ENCODE measurements around the gene ZSWIM8.

The ZSWIM8 gene

GRCh38 chr10:73848821-73849489, 63.5 kb downstream of the ZSWIM8 start (continued):
- TF ChIP-seq ZNF692 (tag by site-specific recombination; IDR thresholded peaks at IDR 0.05) (0 out of 2 replicates have a peak, but pooled peaks have one; percentile 16), ZSCAN23 (tag by site-specific recombination; IDR thresholded peaks at IDR 0.05) (no peak), ZNF174 (tag by site-specific recombination; IDR thresholded peaks at IDR 0.05) (no peak), ZBTB44 (tag by site-specific recombination; IDR thresholded peaks at IDR 0.05) (no peak), PATZ1 (tag by site-specific recombination; IDR thresholded peaks at IDR 0.05) (0 out of 2 replicates have a peak, but pooled peaks have one; percentile 23)

- Histone ChIP-seq H3K9me3 (ENCODE audit: control insufficient read depth, insufficient read depth, low read depth, low read length) (no peaks in the 10 kb centered on the region), H3K4me3 (ENCODE audit: low read depth, low read length) (no peak overlapping the region), H3K4me1 (ENCODE audit: control insufficient read depth, insufficient read depth, low read length) (no peaks in the 10 kb centered on the region), H3K27ac (ENCODE audit: extremely low read depth, low read depth, low read length) (no peak overlapping the region), H3K36me3 (ENCODE audit: control insufficient read depth in 2 of 2, insufficient read depth in 1 of 2, low read length in 2 of 2) (peaks cover 3 to 65% of the 10 kb centered on the region in 2 experiments; a peak in 2 of 3 replicates)
- CTCF ChIA-PET, result interaction anchor here (0.6 to 12.7 kb wide), 18 partner anchors 8 to 492 kb away, joined by 3 to 267 read pairs (median 4); partner anchors contain the start of genes CAMK2G and CFAP70
- POLR2A ChIA-PET, result interaction anchor here (2.1 kb wide), 1 partner anchor 30 kb away, joined by 9 read pairs; no protein-coding TSS in a partner anchor
- TF ChIP-seq ZNF514 (tag by site-specific recombination; IDR thresholded peaks at IDR 0.05) (no peak), ZBTB6 (tag by site-specific recombination; IDR thresholded peaks at IDR 0.05) (no peak), ZNF629 (tag by site-specific recombination; IDR thresholded peaks at IDR 0.05) (no peak), WT1 (tag by site-specific recombination; IDR thresholded peaks at IDR 0.05) (no peak), ZNF324 (tag by site-specific recombination; IDR thresholded peaks at IDR 0.05) (no peak), ZNF174 (tag by site-specific recombination; IDR thresholded peaks at IDR 0.05) (no peak), ZBTB49 (tag by site-specific recombination; IDR thresholded peaks at IDR 0.05; ENCODE audit: low read depth) (no peak), KLF1 (tag by site-specific recombination; IDR thresholded peaks at IDR 0.05) (no peak), ZNF501 (tag by site-specific recombination; IDR thresholded peaks at IDR 0.05) (no peak), ZNF670 (tag by site-specific recombination; IDR thresholded peaks at IDR 0.05; ENCODE audit: low read depth) (no peak), ZNF221 (tag by site-specific recombination; IDR thresholded peaks at IDR 0.05; ENCODE audit: borderline replicate concordance) (no peak)
These were observed 64.8 kb downstream of the ZSWIM8 start for GRCh38 chr10:73850211-73850610.

Measured in HEK293 (cell line).